ENCODE results near the gene SARDH. TPM values are rescaled to one million over a fixed set of nuclear protein-coding genes. Genes with fewer than 3 reads are reported as not detected.
A peak's percentile ranks its signal among the peaks of the same experiment; 100 is the strongest.

SARDH gene
- total and polyA plus RNA-seq, 2 donors (not counting 3 experiments of a cell fraction or from before 2014, with no cell fraction given) = 0.19 to 0.44 TPM

DNA sequence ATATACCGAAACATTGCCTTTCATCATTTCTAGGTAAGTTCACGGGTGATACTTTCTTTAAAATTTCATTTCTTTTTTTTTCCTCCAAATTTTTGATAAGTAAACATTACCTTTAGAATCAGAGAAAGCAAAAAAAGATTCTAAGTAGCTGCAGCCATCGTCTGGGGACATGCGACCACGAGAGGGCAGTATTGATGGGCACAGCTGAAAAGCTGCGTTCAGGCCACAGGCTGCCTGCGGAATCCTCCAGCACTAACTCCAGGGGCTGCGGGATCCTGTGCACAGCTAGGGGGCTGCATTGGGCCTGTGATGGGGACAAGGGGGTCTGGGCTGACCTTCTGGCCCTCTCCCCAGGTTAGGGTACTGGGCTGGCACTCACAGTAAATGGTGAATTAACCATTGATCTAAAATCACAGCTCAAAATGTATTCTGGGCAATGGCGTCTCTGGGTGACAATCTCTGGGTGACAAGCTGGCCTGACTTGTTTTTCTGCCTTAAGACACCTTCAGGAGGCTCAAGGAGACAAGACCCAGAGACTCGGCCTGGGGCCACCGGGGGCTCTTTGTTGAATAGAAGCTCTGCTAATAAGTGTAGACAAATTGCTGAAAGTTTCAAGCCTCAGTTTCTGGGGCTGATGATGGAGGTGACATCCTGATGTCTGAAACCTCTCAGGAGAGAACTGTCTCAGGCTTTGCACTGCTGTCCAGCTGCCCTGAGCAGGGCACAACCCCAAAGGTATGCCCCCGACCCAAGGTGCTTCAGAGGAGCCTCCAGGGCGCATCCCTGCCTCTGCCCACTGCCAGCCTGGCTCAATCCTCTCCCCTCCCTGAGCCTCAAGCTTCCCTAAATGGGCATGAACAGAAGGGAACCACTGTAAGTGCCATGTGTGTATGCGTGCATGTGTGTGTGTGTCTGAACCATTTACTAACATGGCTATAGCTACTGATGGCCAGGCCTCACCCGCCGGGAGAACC, 44.3 kb upstream of the SARDH start:
- FAIRE-seq (peak; percentile 76), DNase-seq (ENCODE audit: low read depth, low spot score) (peak; percentile 68)
- Histone ChIP-seq H3K9me1 (replicated peaks; ENCODE audit: control insufficient read depth, extremely low read depth, insufficient read depth, low read length) (no peaks in the 10 kb centered on the region), H4K20me1 (replicated peaks; ENCODE audit: control insufficient read depth, extremely low read depth, insufficient read depth, low read length) (no peaks in the 10 kb centered on the region), H3K4me3 (replicated peaks in 1 of 3; ENCODE audit: insufficient read depth in 1 of 3, low read depth in 1 of 3, low read length in 3 of 3) (no peak overlapping the region), H3K79me2 (ENCODE audit: control insufficient read depth, insufficient read depth, low read length) (no peaks in the 10 kb centered on the region), H3K4me1 (ENCODE audit: control insufficient read depth, extremely low read depth, insufficient read depth, low read length) (no peaks in the 10 kb centered on the region), H3K9me3 (replicated peaks; ENCODE audit: control insufficient read depth, insufficient read depth, low read length) (no peaks in the 10 kb centered on the region), H3K27me3 (ENCODE audit: control insufficient read depth in 2 of 2, insufficient read depth in 2 of 2, low read length in 2 of 2) (no peaks in the 10 kb centered on the region), H3K9ac (replicated peaks; ENCODE audit: extremely low read depth, insufficient read depth, low read length) (no peak overlapping the region), H3K36me3 (ENCODE audit: control insufficient read depth in 2 of 2, extremely low read depth in 1 of 2, insufficient read depth in 2 of 2, low read length in 2 of 2) (peaks cover 1 to 26% of the 10 kb centered on the region in 2 experiments), H3K4me2 (ENCODE audit: insufficient read depth, low read length) (no peak overlapping the region), H2AFZ (ENCODE audit: low read depth, low read length) (no peak overlapping the region), H3K27ac (ENCODE audit: insufficient read depth, low read depth, low read length) (no peak overlapping the region)
- intact Hi-C loops (cut with micrococcal nuclease) = loop anchor here (1.0 to 5.0 kb wide), 3 partner anchors 212 to 317 kb away; partner anchors contain the start of gene ADAMTSL2
- POLR2A ChIA-PET = interaction anchor here (1.1 to 1.3 kb wide), 2 partner anchors 19 to 211 kb away, joined by 3 to 6 read pairs; no protein-coding TSS in a partner anchor
- dilution Hi-C loops (cut with MboI; ENCODE audit: extremely low pct_ligation_motif_present, low sequenced_read_pairs) = no loop called here
- no TSS peak for BruUV-seq (replicated peaks)
- no peak for TF ChIP-seq EZH2 (IDR thresholded peaks at IDR 0.05; ENCODE audit: borderline replicate concordance, low read depth, low read length, severe bottlenecking)
- TF ChIP-seq, protein P1, sequence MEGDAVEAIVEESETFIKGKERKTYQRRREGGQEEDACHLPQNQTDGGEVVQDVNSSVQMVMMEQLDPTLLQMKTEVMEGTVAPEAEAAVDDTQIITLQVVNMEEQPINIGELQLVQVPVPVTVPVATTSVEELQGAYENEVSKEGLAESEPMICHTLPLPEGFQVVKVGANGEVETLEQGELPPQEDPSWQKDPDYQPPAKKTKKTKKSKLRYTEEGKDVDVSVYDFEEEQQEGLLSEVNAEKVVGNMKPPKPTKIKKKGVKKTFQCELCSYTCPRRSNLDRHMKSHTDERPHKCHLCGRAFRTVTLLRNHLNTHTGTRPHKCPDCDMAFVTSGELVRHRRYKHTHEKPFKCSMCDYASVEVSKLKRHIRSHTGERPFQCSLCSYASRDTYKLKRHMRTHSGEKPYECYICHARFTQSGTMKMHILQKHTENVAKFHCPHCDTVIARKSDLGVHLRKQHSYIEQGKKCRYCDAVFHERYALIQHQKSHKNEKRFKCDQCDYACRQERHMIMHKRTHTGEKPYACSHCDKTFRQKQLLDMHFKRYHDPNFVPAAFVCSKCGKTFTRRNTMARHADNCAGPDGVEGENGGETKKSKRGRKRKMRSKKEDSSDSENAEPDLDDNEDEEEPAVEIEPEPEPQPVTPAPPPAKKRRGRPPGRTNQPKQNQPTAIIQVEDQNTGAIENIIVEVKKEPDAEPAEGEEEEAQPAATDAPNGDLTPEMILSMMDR (IDR thresholded peaks at IDR 0.05; ENCODE audit: extremely low read depth in 1 of 2, insufficient read depth in 1 of 2, low read depth in 1 of 2, low read length in 2 of 2) = peak; percentile 84 to 86
- CTCF ChIA-PET = interaction anchor here (0.7 to 5.9 kb wide), 28 partner anchors 9 to 354 kb away, joined by 3 to 232 read pairs (median 5); partner anchors contain the start of genes BRD3OS and WDR5

DNA sequence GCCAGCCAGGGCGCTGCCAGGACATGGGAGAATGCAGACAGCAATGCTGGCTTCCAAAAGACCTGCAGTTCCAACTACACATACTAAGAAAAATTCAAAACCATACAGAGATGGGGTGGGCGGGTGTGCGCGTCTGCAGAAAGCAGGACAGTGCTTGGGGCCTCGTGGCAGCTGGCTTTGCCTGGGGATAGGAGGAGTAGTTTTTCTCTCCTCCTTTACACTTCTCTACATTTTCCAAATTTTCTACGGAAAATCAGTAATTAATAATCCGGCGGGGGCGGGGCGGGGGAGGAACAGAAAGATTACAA, 43.6 kb upstream of the SARDH start:
- H4K20me1 ChIP-seq (replicated peaks; ENCODE audit: control insufficient read depth, extremely low read depth, insufficient read depth, low read length) = no peaks in the 10 kb centered on the region
- no peaks in the 10 kb centered on the region for H3K9me1 ChIP-seq (replicated peaks; ENCODE audit: control insufficient read depth, extremely low read depth, insufficient read depth, low read length)
- no peak overlapping the region for H3K27ac ChIP-seq (ENCODE audit: insufficient read depth, low read depth, low read length)
- peaks cover 3 to 28% of the 10 kb centered on the region in 2 experiments for H3K36me3 ChIP-seq (ENCODE audit: control insufficient read depth in 2 of 2, extremely low read depth in 1 of 2, insufficient read depth in 2 of 2, low read length in 2 of 2)
- no TSS peak for BruUV-seq (replicated peaks)
- no peak overlapping the region for H3K9ac ChIP-seq (replicated peaks; ENCODE audit: extremely low read depth, insufficient read depth, low read length)
- no peak for DNase-seq (ENCODE audit: low read depth, low spot score)
- ChIA-PET CTCF (interaction anchor here (0.7 to 5.9 kb wide), 24 partner anchors 8 to 317 kb away, joined by 3 to 232 read pairs (median 6); partner anchors contain the start of gene BRD3OS), POLR2A (interaction anchor here (1.1 to 1.3 kb wide), 2 partner anchors 18 to 212 kb away, joined by 3 to 6 read pairs; no protein-coding TSS in a partner anchor)
- TF ChIP-seq, protein P1 (IDR thresholded peaks at IDR 0.05; ENCODE audit: extremely low read depth in 1 of 2, insufficient read depth in 1 of 2, low read depth in 1 of 2, low read length in 2 of 2) = no peak
- TF ChIP-seq FOS (IDR thresholded peaks at IDR 0.05; ENCODE audit: borderline replicate concordance, insufficient read depth, low read length) (no peak), POLR2AphosphoS5 (IDR thresholded peaks at IDR 0.05; ENCODE audit: insufficient read depth, low read depth, low read length) (no peak), JUN (IDR thresholded peaks at IDR 0.05; ENCODE audit: borderline replicate concordance, insufficient read depth, insufficient read length, low read depth) (no peak), POLR2A (IDR thresholded peaks at IDR 0.05; ENCODE audit: low read depth, low read length) (no peak), EZH2 (IDR thresholded peaks at IDR 0.05; ENCODE audit: borderline replicate concordance, low read depth, low read length, severe bottlenecking) (no peak), MYC (IDR thresholded peaks at IDR 0.05; ENCODE audit: low read depth, low read length) (no peak), GATA2 (IDR thresholded peaks at IDR 0.05; ENCODE audit: insufficient read depth, insufficient read length, low read depth, low read length) (no peak)
- TF ChIP-seq, protein P2, sequence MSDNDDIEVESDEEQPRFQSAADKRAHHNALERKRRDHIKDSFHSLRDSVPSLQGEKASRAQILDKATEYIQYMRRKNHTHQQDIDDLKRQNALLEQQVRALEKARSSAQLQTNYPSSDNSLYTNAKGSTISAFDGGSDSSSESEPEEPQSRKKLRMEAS (IDR thresholded peaks at IDR 0.05; ENCODE audit: insufficient read depth, insufficient read length) = no peak
- H3K27me3 ChIP-seq (ENCODE audit: control insufficient read depth in 2 of 2, insufficient read depth in 2 of 2, low read length in 2 of 2) = no peaks in the 10 kb centered on the region
- no peak for FAIRE-seq
- dilution Hi-C loops (cut with MboI; ENCODE audit: extremely low pct_ligation_motif_present, low sequenced_read_pairs) = no loop called here
- no peaks in the 10 kb centered on the region for H3K9me3 ChIP-seq (replicated peaks; ENCODE audit: control insufficient read depth, insufficient read depth, low read length)
- no peak overlapping the region for H2AFZ ChIP-seq (ENCODE audit: low read depth, low read length)
- no peaks in the 10 kb centered on the region for H3K4me1 ChIP-seq (ENCODE audit: control insufficient read depth, extremely low read depth, insufficient read depth, low read length)
- intact Hi-C loops (cut with micrococcal nuclease) = loop anchor here (1.0 to 5.0 kb wide), 3 partner anchors 213 to 318 kb away; partner anchors contain the start of gene ADAMTSL2
- no peaks in the 10 kb centered on the region for H3K79me2 ChIP-seq (ENCODE audit: control insufficient read depth, insufficient read depth, low read length)
- no peak overlapping the region for H3K4me3 ChIP-seq (replicated peaks in 1 of 3; ENCODE audit: insufficient read depth in 1 of 3, low read depth in 1 of 3, low read length in 3 of 3)
- H3K4me2 ChIP-seq (ENCODE audit: insufficient read depth, low read length) = no peak overlapping the region
